Testis (tissue), 2 donors: ENCODE data around the gene LRRC8D.

ENCODE experiments used
- POLR2A ChIP-seq: fragments of 450-650 bp; IDR thresholded peaks from one replicate; pipeline ENCODE4 v1.6.1; 2017; ENCODE audit warnings: antibody characterized with exemption, mild to moderate bottlenecking, moderate library complexity
- TF ChIP-seq, protein P1 (sequence below), 3 experiments: fragments of 450-650 bp in 2 of 3; fragments of 200-600 bp in 1 of 3; sonication (generic) in 1 of 3; IDR thresholded peaks; one replicate each; pipeline ENCODE4 v1.5.1; 2016 to 2019; ENCODE audit warnings: antibody characterized with exemption in 3 of 3, mild to moderate bottlenecking in 2 of 3, moderate library complexity in 1 of 3

DNA sequence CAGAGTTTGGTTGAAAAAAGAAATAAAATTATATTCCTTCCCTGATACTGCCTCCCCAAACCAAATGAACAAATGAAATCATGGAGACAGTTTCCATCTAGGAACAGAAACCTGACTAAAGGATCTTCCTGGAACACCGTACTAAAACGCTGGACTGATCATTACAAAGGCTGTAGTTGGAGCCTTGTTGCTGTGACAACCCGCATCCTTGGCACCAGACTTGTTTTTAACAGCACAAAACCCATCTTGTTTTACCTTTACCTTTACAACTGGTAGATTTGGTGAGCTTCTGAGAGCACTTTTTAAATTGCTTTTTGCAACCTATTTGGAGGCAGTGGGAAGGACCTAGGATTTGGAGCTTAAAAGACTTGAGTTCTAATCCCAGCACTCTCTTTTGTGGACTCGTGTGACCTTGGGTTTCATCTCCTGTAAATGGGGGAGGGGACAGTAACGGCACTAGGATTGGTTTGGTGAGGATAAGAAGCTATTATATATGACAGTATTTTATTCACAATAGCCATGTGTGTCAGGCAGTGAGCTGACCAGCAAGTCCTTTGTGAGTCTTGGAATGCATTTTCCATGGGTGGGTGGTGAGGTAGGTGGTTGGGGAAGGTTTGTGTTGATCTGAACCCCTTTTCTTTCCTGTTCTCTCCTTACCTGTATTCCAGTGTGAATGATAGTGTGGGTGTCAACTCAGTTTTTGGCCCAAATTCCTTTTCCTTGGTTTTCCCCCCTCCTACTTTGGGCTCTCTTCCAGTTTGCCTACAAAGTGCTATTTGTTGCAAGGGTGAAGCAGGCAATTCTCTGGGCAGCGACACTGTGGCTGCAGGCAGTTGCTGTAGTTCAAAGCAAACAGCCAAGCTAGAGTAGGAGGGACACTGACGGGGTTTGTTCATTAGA is 12.6 kb downstream of the LRRC8D start:
- TF ChIP-seq, protein P1, sequence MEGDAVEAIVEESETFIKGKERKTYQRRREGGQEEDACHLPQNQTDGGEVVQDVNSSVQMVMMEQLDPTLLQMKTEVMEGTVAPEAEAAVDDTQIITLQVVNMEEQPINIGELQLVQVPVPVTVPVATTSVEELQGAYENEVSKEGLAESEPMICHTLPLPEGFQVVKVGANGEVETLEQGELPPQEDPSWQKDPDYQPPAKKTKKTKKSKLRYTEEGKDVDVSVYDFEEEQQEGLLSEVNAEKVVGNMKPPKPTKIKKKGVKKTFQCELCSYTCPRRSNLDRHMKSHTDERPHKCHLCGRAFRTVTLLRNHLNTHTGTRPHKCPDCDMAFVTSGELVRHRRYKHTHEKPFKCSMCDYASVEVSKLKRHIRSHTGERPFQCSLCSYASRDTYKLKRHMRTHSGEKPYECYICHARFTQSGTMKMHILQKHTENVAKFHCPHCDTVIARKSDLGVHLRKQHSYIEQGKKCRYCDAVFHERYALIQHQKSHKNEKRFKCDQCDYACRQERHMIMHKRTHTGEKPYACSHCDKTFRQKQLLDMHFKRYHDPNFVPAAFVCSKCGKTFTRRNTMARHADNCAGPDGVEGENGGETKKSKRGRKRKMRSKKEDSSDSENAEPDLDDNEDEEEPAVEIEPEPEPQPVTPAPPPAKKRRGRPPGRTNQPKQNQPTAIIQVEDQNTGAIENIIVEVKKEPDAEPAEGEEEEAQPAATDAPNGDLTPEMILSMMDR (IDR thresholded peaks at IDR 0.05): no peak
- TF ChIP-seq POLR2A: no peak
